22Rv1 (cell line): ENCODE measurements around the gene OR2W1.

Experiments
- H3K27ac ChIP-seq: fragments of 450-650 bp; 2 replicates; pipeline ENCODE4 v1.5.1; 2017
- ZFX ChIP-seq: fragments of 450-650 bp; IDR thresholded peaks from 2 replicates; pipeline ENCODE4 v1.6.1; 2017; ENCODE audit warnings: antibody characterized with exemption, borderline replicate concordance
- TF ChIP-seq, protein P1 (sequence below): fragments of 450-650 bp; IDR thresholded peaks from 2 replicates; pipeline ENCODE4 v1.5.1; 2017; ENCODE audit warnings: mild to moderate bottlenecking

OR2W1 gene

DNA sequence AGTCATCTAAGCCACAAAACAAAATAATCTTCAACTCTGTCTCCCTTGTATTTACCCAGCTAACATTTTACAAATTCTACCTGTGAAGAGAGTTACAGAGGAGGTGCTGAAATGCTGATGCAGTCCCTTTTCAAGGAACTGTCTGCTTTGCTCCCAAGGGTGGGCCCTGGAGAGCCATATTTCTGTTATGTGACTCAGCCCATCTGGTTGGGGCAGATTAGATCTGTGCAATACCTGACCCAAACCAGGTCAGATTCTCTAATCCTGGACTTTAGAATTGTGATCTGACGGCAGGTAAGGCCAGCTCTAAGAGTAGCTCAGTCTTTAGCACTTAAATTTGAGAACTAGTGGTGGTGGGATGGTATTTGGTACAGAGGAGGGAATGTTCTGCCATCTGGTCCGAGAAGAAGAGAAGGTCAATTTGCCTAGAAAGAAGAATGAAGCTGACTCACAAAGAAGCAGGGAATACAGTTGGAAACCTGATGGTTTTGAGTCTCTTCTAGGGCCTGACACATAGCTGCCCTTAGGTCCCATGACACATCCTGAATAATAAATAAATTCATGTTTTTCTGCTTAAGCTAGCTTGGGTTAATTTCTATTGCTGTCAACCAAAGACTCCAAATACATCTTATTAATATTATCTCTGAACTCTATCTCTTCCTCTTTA lies 48.0 kb downstream of the OR2W1 start:
- H3K27ac ChIP-seq = no peak overlapping the region
- TF ChIP-seq, protein P1, sequence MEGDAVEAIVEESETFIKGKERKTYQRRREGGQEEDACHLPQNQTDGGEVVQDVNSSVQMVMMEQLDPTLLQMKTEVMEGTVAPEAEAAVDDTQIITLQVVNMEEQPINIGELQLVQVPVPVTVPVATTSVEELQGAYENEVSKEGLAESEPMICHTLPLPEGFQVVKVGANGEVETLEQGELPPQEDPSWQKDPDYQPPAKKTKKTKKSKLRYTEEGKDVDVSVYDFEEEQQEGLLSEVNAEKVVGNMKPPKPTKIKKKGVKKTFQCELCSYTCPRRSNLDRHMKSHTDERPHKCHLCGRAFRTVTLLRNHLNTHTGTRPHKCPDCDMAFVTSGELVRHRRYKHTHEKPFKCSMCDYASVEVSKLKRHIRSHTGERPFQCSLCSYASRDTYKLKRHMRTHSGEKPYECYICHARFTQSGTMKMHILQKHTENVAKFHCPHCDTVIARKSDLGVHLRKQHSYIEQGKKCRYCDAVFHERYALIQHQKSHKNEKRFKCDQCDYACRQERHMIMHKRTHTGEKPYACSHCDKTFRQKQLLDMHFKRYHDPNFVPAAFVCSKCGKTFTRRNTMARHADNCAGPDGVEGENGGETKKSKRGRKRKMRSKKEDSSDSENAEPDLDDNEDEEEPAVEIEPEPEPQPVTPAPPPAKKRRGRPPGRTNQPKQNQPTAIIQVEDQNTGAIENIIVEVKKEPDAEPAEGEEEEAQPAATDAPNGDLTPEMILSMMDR = no peak
- TF ChIP-seq ZFX = no peak

DNA sequence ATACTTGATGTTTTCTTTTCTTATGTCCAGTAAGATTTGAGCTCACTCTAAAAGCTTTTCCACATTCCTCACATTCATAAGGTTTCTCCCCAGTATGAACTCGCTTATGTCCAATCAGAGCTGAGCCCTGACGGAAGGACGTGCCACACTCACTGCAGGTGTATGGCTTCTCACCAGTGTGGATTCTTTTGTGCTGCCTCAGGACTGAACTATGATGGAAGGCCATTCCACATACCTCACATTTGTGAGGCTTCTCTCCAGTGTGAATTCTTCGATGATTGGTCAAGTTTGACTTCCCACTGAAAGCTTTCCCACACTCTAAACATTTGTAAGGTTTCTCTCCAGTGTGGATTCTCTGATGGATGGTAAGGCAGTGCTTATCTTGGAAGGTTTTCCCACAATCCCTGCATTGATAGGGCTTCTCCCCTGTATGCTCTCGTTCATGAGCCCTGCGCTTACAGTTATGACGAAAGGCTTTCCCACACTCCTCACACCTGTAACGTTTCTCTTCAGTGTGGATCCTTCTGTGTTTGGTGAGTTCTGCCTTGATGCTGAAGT lies 49.8 kb downstream of the OR2W1 start:
- TF ChIP-seq ZFX = no peak
- TF ChIP-seq, protein P1 = no peak
- no peak overlapping the region for H3K27ac ChIP-seq
